KMS-11 (cell line): ENCODE measurements around the gene ACAN.

Experiments used
- H2AFZ ChIP-seq: fragments of 200-600 bp; sonication (generic); 2 replicates; pipeline ENCODE4 v1.6.1; 2016; ENCODE audit warnings: antibody characterized with exemption, mixed run types, low read depth
- H3K27ac ChIP-seq: fragments of 200-600 bp; sonication (generic); 2 replicates; pipeline ENCODE4 v1.6.1; 2016; ENCODE audit warnings: mild to moderate bottlenecking, mixed run types
- H3K27me3 ChIP-seq: fragments of 200-600 bp; sonication (generic); 2 replicates; pipeline ENCODE4 v1.6.1; 2017; ENCODE audit warnings: mild to moderate bottlenecking, low read depth, mixed run types, moderate library complexity; ENCODE audit not compliant: insufficient read depth
- H3K36me3 ChIP-seq: fragments of 200-600 bp; sonication (generic); 2 replicates; pipeline ENCODE4 v1.6.1; 2017; ENCODE audit warnings: mild to moderate bottlenecking, mixed run types; ENCODE audit not compliant: insufficient read depth
- H3K4me1 ChIP-seq: fragments of 200-600 bp; sonication (generic); 2 replicates; pipeline ENCODE4 v1.6.1; 2016; ENCODE audit warnings: mild to moderate bottlenecking, low read depth, mixed run types; ENCODE audit not compliant: poor library complexity, severe bottlenecking
- H3K4me2 ChIP-seq: fragments of 200-600 bp; sonication (generic); 2 replicates; pipeline ENCODE4 v1.7.0; 2016; ENCODE audit warnings: mild to moderate bottlenecking, mixed run types
- H3K4me3 ChIP-seq: fragments of 200-600 bp; sonication (generic); IDR thresholded peaks from 2 replicates; pipeline ENCODE4 v1.6.1; 2017; ENCODE audit warnings: low read depth, low read length, mixed read lengths; ENCODE audit not compliant: insufficient read depth
- H3K79me2 ChIP-seq: fragments of 200-600 bp; sonication (generic); 2 replicates; pipeline ENCODE4 v1.6.1; 2016; ENCODE audit warnings: low read depth, mixed run types; ENCODE audit not compliant: insufficient read depth
- H3K9ac ChIP-seq: fragments of 200-600 bp; sonication (generic); 2 replicates; pipeline ENCODE4 v1.6.1; 2016; ENCODE audit warnings: mild to moderate bottlenecking, mixed run types
- H4K20me1 ChIP-seq: fragments of 200-600 bp; sonication (generic); 2 replicates; pipeline ENCODE4 v1.6.1; 2016; ENCODE audit warnings: mild to moderate bottlenecking, mixed run types; ENCODE audit not compliant: insufficient read depth
- CTCF ChIP-seq: fragments of 200-600 bp; sonication (generic); conservative IDR thresholded peaks from 2 replicates; pipeline ENCODE4 v1.6.1; 2017; ENCODE audit warnings: low read depth, mild to moderate bottlenecking, antibody characterized with exemption, low read length, moderate library complexity, mixed read lengths

Gene ACAN

GRCh38 chr15:88911766-88912118 is 108.5 kb downstream of the ACAN start:
- Histone ChIP-seq H3K36me3 (no peaks in the 10 kb centered on the region), H3K27me3 (no peaks in the 10 kb centered on the region), H3K27ac (no peak overlapping the region), H4K20me1 (no peaks in the 10 kb centered on the region), H3K4me2 (no peak overlapping the region), H3K79me2 (no peaks in the 10 kb centered on the region), H3K9ac (no peak overlapping the region), H3K4me3 (no peak overlapping the region), H2AFZ (no peak overlapping the region), H3K4me1 (peaks cover 13% of the 10 kb centered on the region)
- no peak for TF ChIP-seq CTCF

DNA sequence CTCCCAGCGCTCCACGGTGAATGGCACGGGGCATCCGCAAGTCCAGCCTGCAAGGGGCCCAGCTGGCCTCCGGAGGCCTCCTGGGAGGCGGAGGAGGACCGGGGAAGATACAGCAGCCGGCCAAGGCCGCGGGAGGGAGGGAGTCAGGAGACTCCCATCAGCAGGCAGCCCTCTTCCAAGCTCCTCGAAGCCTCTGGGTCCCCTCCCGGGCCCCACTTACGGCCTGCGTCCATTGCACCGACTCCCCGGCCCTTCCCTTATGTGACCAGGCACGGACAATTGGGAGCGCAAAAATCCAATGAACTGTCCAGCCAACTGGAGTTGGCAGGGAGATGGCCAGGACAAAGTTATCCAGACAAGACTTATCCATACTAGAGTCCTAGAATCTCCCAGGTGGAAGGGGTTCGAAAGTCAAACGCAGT is 109.3 kb downstream of the ACAN start:
- TF ChIP-seq CTCF, result no peak
- H3K27ac ChIP-seq, result no peak overlapping the region
- H4K20me1 ChIP-seq, result no peaks in the 10 kb centered on the region
- peak overlapping the region; percentile 72; the same call in 1 of the 2 replicates for H3K9ac ChIP-seq
- H3K4me1 ChIP-seq, result peaks cover 13% of the 10 kb centered on the region
- no peaks in the 10 kb centered on the region for H3K27me3 ChIP-seq
- peak overlapping the region; percentile 72 for H3K4me2 ChIP-seq
- peak overlapping the region; percentile 81 for H2AFZ ChIP-seq
- no peaks in the 10 kb centered on the region for H3K79me2 ChIP-seq
- H3K4me3 ChIP-seq, result no peak overlapping the region
- H3K36me3 ChIP-seq, result no peaks in the 10 kb centered on the region

DNA sequence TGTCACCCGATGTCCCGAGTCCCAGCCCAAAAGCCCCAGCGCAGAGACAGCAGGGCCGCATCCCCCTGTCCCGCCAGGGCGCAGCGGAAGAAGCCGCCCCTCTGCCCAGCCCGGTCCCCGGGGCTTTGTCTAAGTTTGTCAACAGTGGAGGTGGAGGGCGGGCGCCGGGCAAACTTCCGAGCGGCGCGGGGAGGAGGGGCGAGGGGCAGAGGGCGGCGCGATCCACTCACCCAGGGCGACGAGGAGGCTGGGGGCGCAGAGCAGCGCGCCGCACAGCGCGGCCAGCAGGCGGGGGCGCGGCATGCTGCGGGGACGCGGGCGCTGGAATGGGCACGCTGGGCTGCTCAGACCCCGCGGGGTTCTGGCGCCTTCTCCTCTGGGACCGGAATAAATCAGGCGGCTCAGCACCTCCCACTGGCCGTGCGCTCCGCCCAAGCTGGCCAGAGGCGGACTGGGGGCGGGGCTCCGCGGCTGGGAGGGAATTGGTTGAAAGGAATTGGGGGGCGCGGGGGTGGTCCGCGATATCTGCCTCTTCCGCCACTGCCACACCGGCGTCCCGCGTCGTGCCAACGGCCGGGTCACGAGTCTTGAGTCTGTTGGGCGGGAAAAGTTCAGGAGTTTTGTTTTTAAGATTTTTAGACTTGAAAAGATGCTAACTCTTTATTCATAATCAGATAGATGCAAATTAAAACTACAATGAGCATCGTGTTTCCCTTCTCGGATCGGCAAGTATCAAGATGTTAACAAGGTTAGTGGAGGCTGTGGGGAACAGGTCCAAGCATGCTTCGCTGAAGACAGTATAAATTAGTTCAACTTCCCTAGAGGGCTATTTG is 110.0 kb downstream of the ACAN start, which contains the start of gene MFGE8:
Gene MFGE8 (minus strand): TSS at position 363 of the 833 bp plus-strand sequence. CDS start 60 bp downstream, at position 303.
- no peak within 1 kb of the TSS for H3K4me3 ChIP-seq
- 0 out of 2 replicates have a peak, but pooled peaks have one; percentile 18 for TF ChIP-seq CTCF
- peak within 1 kb of the TSS; percentile 7; the same call in 1 of the 2 replicates for H3K27ac ChIP-seq
- H4K20me1 ChIP-seq, result no peaks in the 10 kb centered on the region
- H3K36me3 ChIP-seq, result no peaks in the 10 kb centered on the region
- peak within 1 kb of the TSS; percentile 72 for H3K9ac ChIP-seq
- H3K79me2 ChIP-seq, result no peaks in the 10 kb centered on the region
- peak within 1 kb of the TSS; percentile 81 for H2AFZ ChIP-seq
- peaks cover 13% of the 10 kb centered on the region for H3K4me1 ChIP-seq
- peak within 1 kb of the TSS; percentile 72 for H3K4me2 ChIP-seq
- no peaks in the 10 kb centered on the region for H3K27me3 ChIP-seq

DNA sequence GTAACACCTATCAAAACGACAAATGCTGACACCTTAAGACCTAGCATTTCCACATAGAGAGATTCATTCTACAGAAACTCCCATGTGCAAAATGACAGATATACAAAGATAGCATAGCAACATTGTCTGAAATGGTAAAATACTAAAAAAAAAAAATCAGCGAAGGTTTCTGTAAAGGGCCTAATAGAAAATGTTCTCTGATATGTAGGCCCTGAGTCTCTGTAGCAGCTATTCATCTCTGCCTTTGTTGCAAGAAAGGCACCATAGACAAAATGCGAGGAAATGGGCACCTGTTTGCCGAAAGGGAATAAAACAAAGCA is 110.6 kb downstream of the ACAN start:
- peak overlapping the region; percentile 72; the same call in 1 of the 2 replicates for H3K9ac ChIP-seq
- H3K27me3 ChIP-seq, result no peaks in the 10 kb centered on the region
- H3K4me2 ChIP-seq, result peak overlapping the region; percentile 72
- no peaks in the 10 kb centered on the region for H3K79me2 ChIP-seq
- peak overlapping the region; percentile 81 for H2AFZ ChIP-seq
- H3K4me3 ChIP-seq, result no peak overlapping the region
- H3K4me1 ChIP-seq, result peaks cover 13% of the 10 kb centered on the region
- H3K36me3 ChIP-seq, result no peaks in the 10 kb centered on the region
- no peaks in the 10 kb centered on the region for H4K20me1 ChIP-seq
- TF ChIP-seq CTCF, result no peak
- H3K27ac ChIP-seq, result peak overlapping the region; percentile 7; the same call in 1 of the 2 replicates
